ENCODE results near the gene EXD3.
A peak's percentile ranks its signal among the peaks of the same experiment; 100 is the strongest.
"Not testable (repeated sequence)": the region's sequence is repeated elsewhere in the genome, so short reads cannot be mapped to it uniquely, and the experiment has no call there.

The EXD3 gene

GRCh38 chr9:137388589-137389427 is 34.2 kb downstream of the EXD3 start:
- Mint-ChIP-seq H3K9me3 (no peaks in the 10 kb centered on the region), H3K36me3 (peaks cover 7% of the 10 kb centered on the region), H3K4me1 (peaks cover 18% of the 10 kb centered on the region), H3K4me3 (no peak overlapping the region), H3K27ac (no peak overlapping the region)
- ATAC-seq (no peak), DNase-seq (ENCODE audit: low spot score in 2 of 2) (no peak)

- peak overlapping the region; percentile 93 for H3K27ac Mint-ChIP-seq
- ATAC-seq: no peak
- H3K36me3 Mint-ChIP-seq: peaks cover 7% of the 10 kb centered on the region
- no peak for DNase-seq (ENCODE audit: low spot score in 2 of 2)
- peak overlapping the region; percentile 35 for H3K4me3 Mint-ChIP-seq
- H3K9me3 Mint-ChIP-seq: no peaks in the 10 kb centered on the region
- peaks cover 18% of the 10 kb centered on the region for H3K4me1 Mint-ChIP-seq
Observed at GRCh38 chr9:137387891-137388560, 34.9 kb downstream of the EXD3 start.

GRCh38 chr9:137387114-137387890 is 35.7 kb downstream of the EXD3 start:
- no peak for DNase-seq (ENCODE audit: low spot score in 2 of 2)
- ATAC-seq: peak; percentile 76

GRCh38 chr9:137386507-137387113 is 36.4 kb downstream of the EXD3 start:
- not testable (repeated sequence) for H3K36me3 Mint-ChIP-seq; ATAC-seq; H3K9me3 Mint-ChIP-seq; DNase-seq (ENCODE audit: low spot score in 2 of 2)
- H3K27ac Mint-ChIP-seq: peak overlapping the region; percentile 93
- peak overlapping the region; percentile 35 for H3K4me3 Mint-ChIP-seq
- H3K4me1 Mint-ChIP-seq: peaks cover 18% of the 10 kb centered on the region

More at GRCh38 chr9:137387114-137387890, 35.7 kb downstream of the EXD3 start:
- Mint-ChIP-seq H3K36me3 (peaks cover 6% of the 10 kb centered on the region), H3K4me1 (peaks cover 18% of the 10 kb centered on the region), H3K27ac (peak overlapping the region; percentile 93), H3K9me3 (no peaks in the 10 kb centered on the region), H3K4me3 (peak overlapping the region; percentile 35)

GRCh38 chr9:137385061-137385655 is 37.8 kb downstream of the EXD3 start:
- Mint-ChIP-seq H3K9me3 (no peaks in the 10 kb centered on the region), H3K36me3 (no peaks in the 10 kb centered on the region), H3K4me1 (peaks cover 18% of the 10 kb centered on the region), H3K4me3 (no peak overlapping the region), H3K27ac (no peak overlapping the region)
- ATAC-seq (no peak), DNase-seq (ENCODE audit: low spot score in 2 of 2) (no peak)

- Mint-ChIP-seq H3K4me1 (peaks cover 12% of the 10 kb centered on the region), H3K27ac (peak overlapping the region; percentile 38), H3K4me3 (no peak overlapping the region), H3K9me3 (no peaks in the 10 kb centered on the region), H3K36me3 (no peaks in the 10 kb centered on the region)
- no peak for ATAC-seq
- DNase-seq (ENCODE audit: low spot score in 2 of 2): no peak
Observed at GRCh38 chr9:137383784-137384756, 38.9 kb downstream of the EXD3 start.

- Mint-ChIP-seq H3K36me3 (peaks cover 6% of the 10 kb centered on the region), H3K27ac (no peak overlapping the region), H3K9me3 (no peaks in the 10 kb centered on the region), H3K4me1 (peaks cover 10% of the 10 kb centered on the region), H3K4me3 (no peak overlapping the region)
- no peak for ATAC-seq
- no peak for DNase-seq (ENCODE audit: low spot score in 2 of 2)
Observed at GRCh38 chr9:137383081-137383783, 39.7 kb downstream of the EXD3 start.

GRCh38 chr9:137382444-137383080 is 40.4 kb downstream of the EXD3 start:
- no peak for ATAC-seq
- Mint-ChIP-seq H3K27ac (no peak overlapping the region), H3K9me3 (no peaks in the 10 kb centered on the region), H3K4me1 (peaks cover 6% of the 10 kb centered on the region), H3K36me3 (peaks cover 6% of the 10 kb centered on the region), H3K4me3 (no peak overlapping the region)
- no peak for DNase-seq (ENCODE audit: low spot score in 2 of 2)

GRCh38 chr9:137381501-137382443 is 41.2 kb downstream of the EXD3 start:
- DNase-seq (ENCODE audit: low spot score in 2 of 2) (no peak), ATAC-seq (no peak)
- no peaks in the 10 kb centered on the region for H3K4me1 Mint-ChIP-seq
- H3K36me3 Mint-ChIP-seq: peaks cover 6% of the 10 kb centered on the region
- H3K4me3 Mint-ChIP-seq: no peak overlapping the region
- no peaks in the 10 kb centered on the region for H3K9me3 Mint-ChIP-seq
- H3K27ac Mint-ChIP-seq: no peak overlapping the region

GRCh38 chr9:137380606-137381005 is 42.4 kb downstream of the EXD3 start:
- peaks cover 6% of the 10 kb centered on the region for H3K36me3 Mint-ChIP-seq
- no peaks in the 10 kb centered on the region for H3K9me3 Mint-ChIP-seq
- no peaks in the 10 kb centered on the region for H3K4me1 Mint-ChIP-seq
- no peak for ATAC-seq
- H3K4me3 Mint-ChIP-seq: no peak overlapping the region
- H3K27ac Mint-ChIP-seq: no peak overlapping the region
- no peak for DNase-seq (ENCODE audit: low spot score in 2 of 2)

- no peak for DNase-seq (ENCODE audit: low spot score in 2 of 2)
- Mint-ChIP-seq H3K4me3 (no peak overlapping the region), H3K27ac (no peak overlapping the region)
Observed at GRCh38 chr9:137380171-137380570, 42.8 kb downstream of the EXD3 start.

GRCh38 chr9:137379761-137380161 is 43.2 kb downstream of the EXD3 start:
- no peak overlapping the region for H3K4me3 Mint-ChIP-seq
- H3K9me3 Mint-ChIP-seq: no peaks in the 10 kb centered on the region
- no peak for DNase-seq (ENCODE audit: low spot score in 2 of 2)
- ATAC-seq: no peak
- H3K4me1 Mint-ChIP-seq: no peaks in the 10 kb centered on the region
- H3K27ac Mint-ChIP-seq: no peak overlapping the region
- peaks cover 6% of the 10 kb centered on the region for H3K36me3 Mint-ChIP-seq

More at GRCh38 chr9:137380171-137380570, 42.8 kb downstream of the EXD3 start:
- Mint-ChIP-seq H3K36me3 (peaks cover 6% of the 10 kb centered on the region), H3K9me3 (no peaks in the 10 kb centered on the region), H3K4me1 (no peaks in the 10 kb centered on the region)
- no peak for ATAC-seq
